HuH-7 (cell line): ENCODE measurements around the gene MET.
"Not testable (repeated sequence)": the region's sequence is repeated elsewhere in the genome, so short reads cannot be mapped to it uniquely, and the experiment has no call there.

Experiments
- DNase-seq: peaks from one replicate; pipeline ENCODE4 v3.0.0; 2011; ENCODE audit warnings: low spot score

Gene MET

GRCh38 chr7:116810267-116811116, 138.5 kb downstream of the MET start:
- no peak for DNase-seq

- DNase-seq: no peak
Observed at GRCh38 chr7:116811768-116812167, 139.8 kb downstream of the MET start.

- DNase-seq: no peak
Observed at GRCh38 chr7:116812860-116813259, 140.9 kb downstream of the MET start.

GRCh38 chr7:116813371-116813770, 141.4 kb downstream of the MET start:
- not testable (repeated sequence) for DNase-seq

GRCh38 chr7:116815041-116815440, 143.0 kb downstream of the MET start:
- DNase-seq: no peak

- DNase-seq: no peak
Observed at GRCh38 chr7:116820149-116820548, 148.2 kb downstream of the MET start.

GRCh38 chr7:116821647-116822046, 149.7 kb downstream of the MET start:
- DNase-seq: not testable (repeated sequence)

- no peak for DNase-seq
Observed at GRCh38 chr7:116824449-116824848, 152.5 kb downstream of the MET start.

- no peak for DNase-seq
Observed at GRCh38 chr7:116828281-116828680, 156.3 kb downstream of the MET start.

- DNase-seq: no peak
Observed at GRCh38 chr7:116829041-116829440, 157.0 kb downstream of the MET start.

- no peak for DNase-seq
Observed at GRCh38 chr7:116829493-116829892, 157.5 kb downstream of the MET start.

- no peak for DNase-seq
Observed at GRCh38 chr7:116832692-116833091, 160.7 kb downstream of the MET start.

GRCh38 chr7:116834815-116835504, 163.0 kb downstream of the MET start:
- DNase-seq: no peak

GRCh38 chr7:116836048-116836447, 164.1 kb downstream of the MET start:
- no peak for DNase-seq

GRCh38 chr7:116836911-116837310, 164.9 kb downstream of the MET start:
- DNase-seq: no peak

- DNase-seq: no peak
Observed at GRCh38 chr7:116837586-116837985, 165.6 kb downstream of the MET start.

- no peak for DNase-seq
Observed at GRCh38 chr7:116840256-116840655, 168.3 kb downstream of the MET start.

GRCh38 chr7:116842371-116842770, 170.4 kb downstream of the MET start:
- DNase-seq: no peak

- no peak for DNase-seq
Observed at GRCh38 chr7:116843378-116843777, 171.4 kb downstream of the MET start.
